Cardiac fibroblast (primary cell): ENCODE results near the gene PODXL.
A peak's percentile ranks its signal among the peaks of the same experiment; 100 is the strongest.

ENCODE experiments used
- DNase-seq, 2 donors: peaks; one replicate each; pipeline versions ENCODE4 v3.0.0 to v3.0.0-alpha.2; 2010; ENCODE audit warnings: low read depth in 2 of 2
- H3K4me3 ChIP-seq, 2 donors: replicated peaks in 1 of 2; 1 replicate in 1 of 2; 2 replicates in 1 of 2; pipeline ENCODE4 v1.5.1; 2011; ENCODE audit warnings: low read depth in 2 of 2, low read length in 2 of 2, mild to moderate bottlenecking in 2 of 2, moderate library complexity in 1 of 2
- CTCF ChIP-seq: IDR thresholded peaks from one replicate; pipeline ENCODE4 v1.5.1; 2011; ENCODE audit warnings: low read depth, mild to moderate bottlenecking, low read length, inconsistent platforms

The PODXL gene

GRCh38 chr7:131529179-131529578 is 27.2 kb downstream of the PODXL start:
- DNase-seq: no peak
- no peak for TF ChIP-seq CTCF
- no peak overlapping the region for H3K4me3 ChIP-seq

GRCh38 chr7:131527456-131527855 is 29.0 kb downstream of the PODXL start:
- no peak overlapping the region for H3K4me3 ChIP-seq
- no peak for TF ChIP-seq CTCF
- DNase-seq: no peak

GRCh38 chr7:131525820-131526219 is 30.6 kb downstream of the PODXL start:
- H3K4me3 ChIP-seq: no peak overlapping the region
- TF ChIP-seq CTCF: no peak
- peak in 1 of 2 donors; percentile 42 for DNase-seq

- no peak overlapping the region for H3K4me3 ChIP-seq
- DNase-seq: no peak
- no peak for TF ChIP-seq CTCF
These were observed 31.7 kb downstream of the PODXL start for GRCh38 chr7:131524703-131525102.

GRCh38 chr7:131524115-131524514 is 32.3 kb downstream of the PODXL start:
- no peak for TF ChIP-seq CTCF
- H3K4me3 ChIP-seq: no peak overlapping the region
- no peak for DNase-seq

- no peak for TF ChIP-seq CTCF
- no peak overlapping the region for H3K4me3 ChIP-seq
- no peak for DNase-seq
These were observed 34.0 kb downstream of the PODXL start for GRCh38 chr7:131522325-131522930.

- DNase-seq: no peak
- no peak for TF ChIP-seq CTCF
- no peak overlapping the region for H3K4me3 ChIP-seq
These were observed 34.7 kb downstream of the PODXL start for GRCh38 chr7:131521651-131522163.
